H1 (cell line): Measurements from ENCODE around the gene EXTL2. TPM values are rescaled to one million over a fixed set of nuclear protein-coding genes. Genes with fewer than 3 reads are reported as not detected.

Experiments used
- CTCF ChIA-PET: fragments of 300-600 bp; sonication (Branson Sonifier 250); formaldehyde crosslinking; loops from one replicate; lab custom pipeline; 2021; ENCODE audit not compliant: partially characterized antibody; lab: Charles Lee
- POLR2A ChIA-PET: fragments of 300-600 bp; sonication (Branson Sonifier 250); formaldehyde crosslinking; loops from one replicate; lab custom pipeline; 2021; ENCODE audit warnings: inconsistent platforms; ENCODE audit not compliant: partially characterized antibody; lab: Charles Lee
- DNase-seq, 2 experiments: peaks; one replicate each; pipeline versions ENCODE4 v3.0.0 to v3.0.0-alpha.2; 2010 to 2022; ENCODE audit warnings: low spot score in 2 of 2, low read depth in 1 of 2, mixed read lengths in 1 of 2
- FAIRE-seq: peaks from 2 replicates; lab custom pipeline; 2011; peaks lifted over from hg19 to GRCh38; lab: Jason Lieb, UNC
- H2AFZ ChIP-seq: 2 replicates; pipeline ENCODE4 v1.8.1; 2012; ENCODE audit warnings: low read length, inconsistent platforms
- H2AK5ac ChIP-seq: 2 replicates; pipeline ENCODE4 v1.6.1; 2013; ENCODE audit warnings: low read depth, low read length
- H2BK120ac ChIP-seq: replicated peaks from 2 replicates; pipeline ENCODE3; 2013; ENCODE audit warnings: low read depth, low read length, inconsistent platforms
- H2BK12ac ChIP-seq: 2 replicates; pipeline ENCODE4 v1.6.1; 2013; ENCODE audit warnings: low read depth, low read length
- H2BK15ac ChIP-seq: 2 replicates; pipeline ENCODE4 v1.6.1; 2013; ENCODE audit warnings: low read length
- H2BK20ac ChIP-seq: 2 replicates; pipeline ENCODE4 v1.6.1; 2013; ENCODE audit warnings: low read length
- H2BK5ac ChIP-seq: 2 replicates; pipeline ENCODE4 v1.6.1; 2013; ENCODE audit warnings: low read depth, low read length
- H3K14ac ChIP-seq: 2 replicates; pipeline ENCODE4 v1.6.1; 2013; ENCODE audit warnings: inconsistent platforms; ENCODE audit not compliant: insufficient read length
- H3K18ac ChIP-seq: 2 replicates; pipeline ENCODE4 v1.6.1; 2013; ENCODE audit warnings: low read length; ENCODE audit errors: extremely low read depth
- H3K23ac ChIP-seq: 2 replicates; pipeline ENCODE4 v1.6.1; 2013; ENCODE audit warnings: inconsistent platforms; ENCODE audit not compliant: insufficient read length
- H3K23me2 ChIP-seq: 2 replicates; pipeline ENCODE4 v1.6.1; 2013; ENCODE audit warnings: low read depth, low read length
- H3K27ac ChIP-seq: 2 replicates; pipeline ENCODE4 v1.6.1; 2011; ENCODE audit warnings: low read depth, low read length, inconsistent platforms
- H3K27me3 ChIP-seq, 4 experiments: replicated peaks in 1 of 4; 1 replicate in 1 of 4; 2 replicates in 3 of 4; pipeline versions ENCODE4 v1.6.1 to v1.8.1; 2011 to 2013; ENCODE audit warnings: low read length in 3 of 4, mild to moderate bottlenecking in 3 of 4, inconsistent platforms in 2 of 4, mixed read lengths in 2 of 4, moderate library complexity in 1 of 4; ENCODE audit not compliant: control insufficient read depth in 3 of 4, insufficient read depth in 3 of 4; ENCODE audit errors: extremely low read depth in 1 of 4
- H3K36me3 ChIP-seq, 4 experiments: 2 replicates each; pipeline versions ENCODE4 v1.6.1 to v1.8.1; 2011 to 2013; ENCODE audit warnings: mild to moderate bottlenecking in 4 of 4, low read length in 3 of 4, moderate library complexity in 2 of 4, control low read depth in 1 of 4, inconsistent platforms in 1 of 4; ENCODE audit not compliant: insufficient read depth in 4 of 4, control insufficient read depth in 2 of 4
- H3K4ac ChIP-seq: replicated peaks from 2 replicates; pipeline ENCODE3; 2013; ENCODE audit warnings: low read length, low read depth, mixed read lengths, inconsistent platforms; ENCODE audit not compliant: insufficient read length
- H3K4me1 ChIP-seq, 4 experiments: replicated peaks in 1 of 4; 1 replicate in 1 of 4; 2 replicates in 3 of 4; pipeline versions ENCODE4 v1.6.1 to v1.8.1; 2011 to 2013; ENCODE audit warnings: low read length in 3 of 4, inconsistent platforms in 2 of 4, mixed read lengths in 1 of 4; ENCODE audit not compliant: insufficient read depth in 4 of 4, control insufficient read depth in 3 of 4
- H3K4me2 ChIP-seq, 2 experiments: 2 replicates each; pipeline versions ENCODE4 v1.6.1 to v1.8.1; 2011 to 2013; ENCODE audit warnings: low read depth in 2 of 2, low read length in 2 of 2, control low read depth in 1 of 2, inconsistent platforms in 1 of 2, mild to moderate bottlenecking in 1 of 2; ENCODE audit not compliant: insufficient read depth in 1 of 2
- H3K4me3 ChIP-seq, 4 experiments: fragments of 200-600, 300-600 bp in 1 of 4; sonication (generic), shearing (Covaris generic), sonication (Bioruptor Twin) in 1 of 4; 2 replicates each; pipeline versions ENCODE4 v1.5.1 to v1.8.1; 2011 to 2016; ENCODE audit warnings: low read length in 4 of 4, low read depth in 3 of 4, control low read depth in 2 of 4, inconsistent platforms in 2 of 4, mild to moderate bottlenecking in 2 of 4, mixed read lengths in 1 of 4, moderate library complexity in 1 of 4; ENCODE audit not compliant: insufficient read depth in 2 of 4; ENCODE audit errors: extremely low read depth in 1 of 4
- H3K56ac ChIP-seq: replicated peaks from 2 replicates; pipeline ENCODE3; 2013; ENCODE audit warnings: low read depth, mild to moderate bottlenecking, mixed read lengths, low read length, inconsistent platforms; ENCODE audit not compliant: insufficient read length
- H3K79me1 ChIP-seq: 2 replicates; pipeline ENCODE4 v1.6.1; 2013; ENCODE audit warnings: low read depth, low read length, control low read depth
- H3K79me2 ChIP-seq, 2 experiments: 2 replicates each; pipeline versions ENCODE4 v1.6.1 to v1.8.1; 2012 to 2013; ENCODE audit warnings: low read length in 2 of 2, mild to moderate bottlenecking in 2 of 2, inconsistent platforms in 1 of 2; ENCODE audit not compliant: insufficient read depth in 2 of 2, control insufficient read depth in 1 of 2
- H3K9ac ChIP-seq, 4 experiments: replicated peaks in 1 of 4; 1 replicate in 1 of 4; 2 replicates in 3 of 4; pipeline versions ENCODE4 v1.6.1 to v1.8.1; 2011 to 2013; ENCODE audit warnings: low read depth in 3 of 4, low read length in 3 of 4, control low read depth in 2 of 4, mild to moderate bottlenecking in 2 of 4, moderate library complexity in 2 of 4, inconsistent platforms in 1 of 4; ENCODE audit errors: extremely low read depth in 1 of 4
- H3K9me3 ChIP-seq, 2 experiments: 2 replicates each; pipeline versions ENCODE4 v1.6.1 to v1.8.1; 2012 to 2013; ENCODE audit warnings: mild to moderate bottlenecking in 2 of 2, moderate library complexity in 2 of 2, control low read depth in 1 of 2, inconsistent platforms in 1 of 2, low read depth in 1 of 2, low read length in 1 of 2, mixed read lengths in 1 of 2; ENCODE audit not compliant: insufficient read depth in 2 of 2
- H4K20me1 ChIP-seq, 2 experiments: replicated peaks in 1 of 2; 2 replicates each; pipeline versions ENCODE3 to v1.8.1; 2011 to 2013; ENCODE audit warnings: inconsistent platforms in 2 of 2, low read length in 2 of 2, mild to moderate bottlenecking in 1 of 2; ENCODE audit not compliant: insufficient read depth in 2 of 2, control insufficient read depth in 1 of 2
- H4K5ac ChIP-seq: 2 replicates; pipeline ENCODE4 v1.6.1; 2013; ENCODE audit warnings: low read length, low read depth, mixed read lengths, inconsistent platforms; ENCODE audit not compliant: insufficient read length
- H4K8ac ChIP-seq: 2 replicates; pipeline ENCODE4 v1.8.0; 2013; ENCODE audit warnings: mild to moderate bottlenecking, moderate library complexity, low read length, inconsistent platforms; ENCODE audit not compliant: insufficient read depth; ENCODE audit errors: extremely low read depth
- H4K91ac ChIP-seq: replicated peaks from 2 replicates; pipeline ENCODE3; 2013; ENCODE audit warnings: low read length, mixed read lengths, inconsistent platforms; ENCODE audit not compliant: insufficient read length
- SUZ12 ChIP-seq: fragments of 200-600 bp; sonication (generic); IDR thresholded peaks from 2 replicates; pipeline ENCODE4 v1.6.1; 2012; ENCODE audit warnings: mild to moderate bottlenecking, inconsistent platforms, low read length, moderate library complexity, mixed read lengths
- WGBS, 2 experiments: shearing (Covaris generic) in 1 of 2; methylation state at CpG; one replicate each; pipeline versions ENCODE4 v1.1.6 to v1.1.7; 2013 to 2015; ENCODE audit warnings: low lambda C conversion rate in 2 of 2, mixed read lengths in 2 of 2, inconsistent platforms in 1 of 2, low coverage in 1 of 2, missing lambda C conversion rate in 1 of 2; ENCODE audit not compliant: insufficient replicate concordance in 2 of 2, insufficient coverage in 1 of 2, insufficient read length in 1 of 2; ENCODE audit errors: extremely low coverage in 1 of 2, missing lambda C conversion rate in 1 of 2; 5-methylcytosine and 5-hydroxymethylcytosine counted together
- polyA plus RNA-seq, 7 experiments: library from polyadenylated mRNA; depleted of rRNA in 3 of 7; stranded (reverse) in 5 of 7; unstranded in 2 of 7; fragments of >200 nt in 5 of 7; fragments of 200-250 nt in 2 of 7; gene quantifications; 1 replicate in 5 of 7; 2 replicates in 1 of 7; 4 replicates in 1 of 7; pipeline versions ENCODE4 v1.2.1 to v1.2.3, GENCODE V29; 2011 to 2013; ENCODE audit warnings: missing spikeins in 2 of 7, mixed read lengths in 2 of 7
- total RNA-seq: library from RNA; stranded (reverse); fragmentation: NEBNext Ultra II Directional; extraction: Animal tissue kit (Norgen Biotek cat#: 25700); gene quantifications from 2 replicates; pipeline ENCODE4 v1.2.1, GENCODE V29; 2021

Gene EXTL2
- total and polyA plus RNA-seq, 2 of the 8 experiments (the other 6 are each of a cell fraction or from before 2014, with no cell fraction given): 27.1 to 54.7 TPM

DNA sequence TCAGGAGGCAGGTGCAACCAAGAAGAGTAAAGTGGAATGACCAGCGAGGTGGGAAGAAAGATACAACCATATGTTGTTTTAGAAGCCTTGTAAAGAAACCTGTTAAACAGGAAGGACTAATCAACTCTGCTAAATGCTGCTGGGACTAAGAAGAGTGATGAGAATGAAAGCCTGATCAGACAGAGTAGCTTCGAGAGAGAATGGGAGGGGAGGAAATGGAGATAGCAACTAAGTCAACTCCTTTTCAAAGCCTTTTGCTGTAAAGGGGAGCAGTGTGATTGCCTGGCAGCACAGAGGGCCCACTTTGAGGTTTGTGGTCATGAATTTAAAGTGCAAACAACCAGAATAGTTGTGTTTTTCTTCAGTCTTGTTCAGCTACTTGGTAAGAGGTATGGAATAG is 32.6 kb upstream of the EXTL2 start:
- Histone ChIP-seq H3K27me3 (no peaks in the 10 kb centered on the region), H3K27ac (no peak overlapping the region), H2AFZ (no peak overlapping the region), H3K9me3 (no peaks in the 10 kb centered on the region), H4K8ac (no peak overlapping the region), H3K23me2 (no peaks in the 10 kb centered on the region), H3K4me2 (no peak overlapping the region), H4K91ac (no peak overlapping the region), H3K56ac (no peak overlapping the region), H3K36me3 (peaks cover 0 to 14% (median 4%) of the 10 kb centered on the region in 4 experiments; a peak in 3 of 8 replicates), H3K18ac (no peak overlapping the region), H2BK12ac (no peak overlapping the region), H4K20me1 (no peaks in the 10 kb centered on the region), H3K79me1 (no peaks in the 10 kb centered on the region; the same call in 1 of the 2 replicates), H2BK20ac (no peak overlapping the region), H3K4me3 (no peak overlapping the region), H3K9ac (no peak overlapping the region), H2BK5ac (no peak overlapping the region), H3K23ac (no peak overlapping the region), H3K79me2 (no peaks in the 10 kb centered on the region), H3K4me1 (no peaks in the 10 kb centered on the region), H3K14ac (no peak overlapping the region), H4K5ac (no peak overlapping the region), H2BK15ac (no peak overlapping the region), H2AK5ac (no peak overlapping the region), H2BK120ac (no peak overlapping the region), H3K4ac (no peak overlapping the region)
- no peak for TF ChIP-seq SUZ12
- POLR2A ChIA-PET: no interaction called here
- FAIRE-seq (no peak), DNase-seq (no peak)
- WGBS, 2 experiments: 77% methylated on average over 2 of the region's 2 CpGs; no CpG with 5 or more reads in 1 of the 2 experiments
- CTCF ChIA-PET: interaction anchor here (1.0 kb wide), 2 partner anchors 46 to 363 kb away, joined by 3 read pairs; no protein-coding TSS in a partner anchor
